A549 (cell line): ENCODE results near the gene VPS52. TPM values are rescaled to one million over a fixed set of nuclear protein-coding genes. Genes with fewer than 3 reads are reported as not detected.

Source experiments
- ATAC-seq, 2 experiments: fragments of 200-7000 bp in 1 of 2; fragments of >200 bp in 1 of 2; cut with Nextera tagmentation in 1 of 2; cut with Tn5 transposase in 1 of 2; 3 replicates each; pipeline versions ENCODE4 v1.8.0 to v1.9.1; 2018 to 2020; ENCODE audit warnings: mild to moderate bottlenecking in 1 of 2, moderate library complexity in 1 of 2
- CTCF ChIA-PET: fragments of 300-600 bp; sonication (Branson Sonifier 250); formaldehyde crosslinking; extraction: SDS; loops from one replicate; lab custom pipeline; 2021; ENCODE audit warnings: antibody characterized with exemption, inconsistent platforms; lab: Yijun Ruan, JAX
- POLR2A ChIA-PET: fragments of 350-600 bp; formaldehyde crosslinking; extraction: SDS; loops from one replicate; lab custom pipeline; 2021; ENCODE audit warnings: antibody characterized with exemption, inconsistent platforms; lab: Yijun Ruan, JAX
- DNase-seq, 2 experiments: peaks; one replicate each; pipeline versions ENCODE4 v3.0.0 to v3.0.0-alpha.2; 2011 to 2016; ENCODE audit warnings: low read depth in 1 of 2, low spot score in 1 of 2
- FAIRE-seq: peaks from 2 replicates; lab custom pipeline; 2011; peaks lifted over from hg19 to GRCh38; lab: Jason Lieb, UNC
- H3K27ac ChIP-seq, 2 experiments: fragments of >200 bp; sonication (Bioruptor Twin); formaldehyde crosslinking; 3 replicates each; pipeline ENCODE4 v1.5.1; 2016 to 2017
- H3K4me1 ChIP-seq: fragments of >200 bp; sonication (Bioruptor Twin); formaldehyde crosslinking; 3 replicates; pipeline ENCODE4 v1.6.1; 2016
- H3K4me2 ChIP-seq: fragments of >200 bp; sonication (Bioruptor Twin); formaldehyde crosslinking; 3 replicates; pipeline ENCODE4 v1.6.1; 2016
- H3K4me3 ChIP-seq: fragments of >200 bp; sonication (Bioruptor Twin); formaldehyde crosslinking; 3 replicates; pipeline ENCODE4 v1.5.1; 2016
- H3K9me3 ChIP-seq: fragments of >200 bp; sonication (Bioruptor Twin); formaldehyde crosslinking; 3 replicates; pipeline ENCODE4 v1.6.1; 2016
- BCL3 ChIP-seq: fragments of >200 bp; sonication (Bioruptor Twin); formaldehyde crosslinking; IDR thresholded peaks from 3 replicates; pipeline ENCODE4 v1.6.1; 2016
- CBX2 ChIP-seq: fragments of 200-600 bp; sonication (generic); IDR thresholded peaks from 2 replicates; pipeline ENCODE4 v1.6.1; 2016; ENCODE audit warnings: low read depth, mild to moderate bottlenecking, borderline replicate concordance
- CBX8 ChIP-seq: fragments of 200-600 bp; sonication (generic); IDR thresholded peaks from 2 replicates; pipeline ENCODE4 v1.6.1; 2016
- CEBPB ChIP-seq, 2 experiments: fragments of >200 bp in 1 of 2; sonication (Bioruptor Twin) in 1 of 2; formaldehyde crosslinking in 1 of 2; IDR thresholded peaks; 2 replicates each; pipeline ENCODE4 v1.6.1; 2012 to 2016
- CHD4 ChIP-seq: fragments of 200-600 bp; sonication (generic); IDR thresholded peaks from 2 replicates; pipeline ENCODE4 v1.6.1; 2016; ENCODE audit warnings: antibody characterized with exemption, mild to moderate bottlenecking, borderline replicate concordance
- EHF ChIP-seq: fragments of 250-450 bp; sonication (Bioruptor Pico); IDR thresholded peaks from 2 replicates; pipeline ENCODE4 v1.5.0; 2020; ENCODE audit warnings: mild to moderate bottlenecking
- EHMT2 ChIP-seq: fragments of 200-600 bp; sonication (generic); IDR thresholded peaks from 2 replicates; pipeline ENCODE4 v1.6.1; 2016; ENCODE audit warnings: antibody characterized with exemption, low read depth, mild to moderate bottlenecking, moderate library complexity
- EP300 ChIP-seq, 2 experiments: fragments of >200 bp; sonication (Bioruptor Twin); formaldehyde crosslinking; IDR thresholded peaks; 2 replicates in 1 of 2; 3 replicates in 1 of 2; pipeline ENCODE4 v1.6.1; 2016 to 2017
- FOSL2 ChIP-seq, 2 experiments: fragments of 450-650 bp in 1 of 2; fragments of >200 bp in 1 of 2; sonication (Bioruptor Twin) in 1 of 2; formaldehyde crosslinking; IDR thresholded peaks; 2 replicates each; pipeline versions ENCODE4 v1.5.0 to v1.6.1; 2016 to 2020; ENCODE audit warnings: mild to moderate bottlenecking in 1 of 2, moderate library complexity in 1 of 2
- GATA3 ChIP-seq: IDR thresholded peaks from 2 replicates; pipeline ENCODE4 v1.6.1; 2012; ENCODE audit warnings: borderline replicate concordance
- HDAC2 ChIP-seq: fragments of 200-600 bp; sonication (generic); IDR thresholded peaks from 2 replicates; pipeline ENCODE4 v1.6.1; 2016
- HEYL ChIP-seq: fragments of 250-450 bp; sonication (Bioruptor Pico); IDR thresholded peaks from 2 replicates; pipeline ENCODE4 v1.8.0; 2021; ENCODE audit warnings: mild to moderate bottlenecking, moderate library complexity
- HOXB13 ChIP-seq: fragments of 250-450 bp; sonication (Bioruptor Pico); IDR thresholded peaks from 2 replicates; pipeline ENCODE4 v1.5.0; 2020; ENCODE audit warnings: low read depth, mild to moderate bottlenecking, moderate library complexity
- JUNB ChIP-seq: fragments of >200 bp; sonication (Bioruptor Twin); formaldehyde crosslinking; IDR thresholded peaks from 2 replicates; pipeline ENCODE4 v1.6.1; 2016
- KDM5A ChIP-seq: fragments of 200-600 bp; sonication (generic); IDR thresholded peaks from 2 replicates; pipeline ENCODE4 v1.6.1; 2016; ENCODE audit warnings: antibody characterized with exemption, mild to moderate bottlenecking
- MAZ ChIP-seq: fragments of 150-350 bp; IDR thresholded peaks from 2 replicates; pipeline ENCODE4 v1.6.1; 2014; ENCODE audit warnings: antibody characterized with exemption, low read depth, low read length, borderline replicate concordance
- PHF8 ChIP-seq: fragments of 200-600 bp; sonication (generic); IDR thresholded peaks from 2 replicates; pipeline ENCODE4 v1.6.1; 2016; ENCODE audit warnings: low read depth, mild to moderate bottlenecking, antibody characterized with exemption, moderate library complexity, borderline replicate concordance
- RNF2 ChIP-seq: fragments of 200-600 bp; sonication (generic); IDR thresholded peaks from 2 replicates; pipeline ENCODE4 v1.6.1; 2016; ENCODE audit warnings: low read depth, mild to moderate bottlenecking, antibody characterized with exemption, moderate library complexity, borderline replicate concordance
- TP53 ChIP-seq: fragments of 250-450 bp; sonication (Bioruptor Pico); IDR thresholded peaks from 2 replicates; pipeline ENCODE4 v1.5.0; 2021; ENCODE audit warnings: mild to moderate bottlenecking, moderate library complexity
- ZSCAN20 ChIP-seq: fragments of 250-450 bp; sonication (Bioruptor Pico); IDR thresholded peaks from 2 replicates; pipeline ENCODE4 v1.8.0; 2022; ENCODE audit warnings: mild to moderate bottlenecking, moderate library complexity
- WGBS: methylation state at CpG from one replicate; pipeline ENCODE4 v1.1.6; 2017; ENCODE audit errors: missing lambda C conversion rate; 5-methylcytosine and 5-hydroxymethylcytosine counted together
- polyA plus RNA-seq, 4 experiments: library from polyadenylated mRNA; depleted of rRNA in 3 of 4; stranded (reverse); fragments of >200 nt; fragmentation: RNase III in 1 of 4; extraction: RNeasy Plus Mini Kit Qiagen cat#74134 plus additional on column Dnase treatment in 1 of 4; gene quantifications; 2 replicates in 3 of 4; 3 replicates in 1 of 4; pipeline ENCODE4 v1.2.3, GENCODE V29; 2011 to 2017
- TF ChIP-seq, protein P1 (sequence below): fragments of 450-650 bp; IDR thresholded peaks from 2 replicates; pipeline ENCODE4 v1.6.1; 2014; ENCODE audit warnings: antibody characterized with exemption
- TF ChIP-seq, protein P2 (sequence below): IDR thresholded peaks from 2 replicates; pipeline ENCODE4 v1.6.1; 2012; ENCODE audit warnings: low read depth, borderline replicate concordance

The VPS52 gene
- polyA plus RNA-seq, 2 of the 4 experiments (the other 2 are of a cell fraction) = 22.8 to 38.9 TPM

DNA sequence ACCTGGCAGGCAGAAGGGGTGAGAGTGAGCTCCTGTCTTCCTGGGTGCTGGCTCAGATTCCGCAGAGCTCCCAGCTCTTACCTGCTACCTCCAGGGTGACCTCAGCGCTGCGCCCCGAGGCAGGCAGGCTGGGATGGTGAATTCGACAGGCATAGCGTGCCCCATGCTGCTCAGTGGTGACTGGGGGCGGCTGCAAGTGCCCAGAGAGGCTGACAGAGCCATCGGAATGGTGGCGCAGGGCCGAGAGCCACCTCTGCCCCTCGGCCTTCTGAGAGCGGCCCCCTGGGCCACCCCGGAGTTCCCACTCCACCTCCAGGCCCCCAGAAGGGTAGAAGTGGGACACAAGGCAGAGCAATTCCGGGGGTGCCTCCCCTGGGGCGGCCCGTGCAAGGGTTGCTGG is 32.5 kb upstream of the VPS52 start:
- Histone ChIP-seq H3K4me2 (no peak overlapping the region), H3K4me3 (no peak overlapping the region), H3K4me1 (no peaks in the 10 kb centered on the region), H3K9me3 (no peaks in the 10 kb centered on the region), H3K27ac (no peak overlapping the region)
- no peak for ATAC-seq
- no peak for FAIRE-seq
- no peak for DNase-seq
- ChIA-PET CTCF (no interaction called here), POLR2A (no interaction called here)
- WGBS = 93% methylated on average over 6 of the region's 16 CpGs
- TF ChIP-seq TP53 (CRISPR knock-in tag) (no peak), KDM5A (no peak), CHD4 (no peak), EHF (CRISPR knock-in tag) (no peak)

DNA sequence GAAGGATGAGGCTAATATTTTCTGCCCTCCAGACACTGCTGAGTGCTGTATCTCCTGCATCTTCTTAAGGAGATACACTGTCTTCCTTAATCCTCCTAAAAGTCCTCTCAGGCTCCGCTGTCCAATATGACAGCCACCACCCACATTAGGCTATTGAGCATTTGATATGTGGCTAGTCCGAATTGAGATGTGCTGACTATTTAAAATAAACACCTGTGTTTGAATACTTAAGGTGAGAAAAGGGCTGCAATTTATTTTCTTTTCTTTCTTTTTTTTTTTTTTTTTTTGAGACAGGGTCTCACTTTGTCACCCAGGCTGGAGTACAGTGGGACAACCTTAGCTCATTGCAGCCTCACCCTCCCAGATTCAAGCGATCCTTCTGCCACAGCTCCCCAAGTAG is 30.2 kb upstream of the VPS52 start:
- Histone ChIP-seq H3K4me1 (peaks cover 4% of the 10 kb centered on the region; the same call in 1 of the 3 replicates), H3K27ac (no peak overlapping the region), H3K9me3 (no peaks in the 10 kb centered on the region), H3K4me3 (no peak overlapping the region), H3K4me2 (no peak overlapping the region)
- ATAC-seq (no peak), DNase-seq (no peak), FAIRE-seq (no peak)
- ChIA-PET POLR2A (no interaction called here), CTCF (interaction anchor here (0.6 to 3.8 kb wide), 4 partner anchors 9 to 376 kb away, joined by 3 to 40 read pairs (median 4); partner anchors contain the start of gene TAPBP)
- TF ChIP-seq RNF2 (no peak), BCL3 (no peak), FOSL2 (IDR thresholded peaks at IDR 0.05) (no peak), FOSL2 (CRISPR knock-in tag; IDR thresholded peaks at IDR 0.05) (no peak), HDAC2 (no peak), CEBPB (IDR thresholded peaks at IDR 0.05) (no peak), GATA3 (no peak), EHMT2 (no peak), CBX2 (no peak), MAZ (no peak), HOXB13 (CRISPR knock-in tag) (no peak), JUNB (no peak), PHF8 (no peak), HEYL (no peak), ZSCAN20 (no peak), CBX8 (no peak), TP53 (CRISPR knock-in tag) (no peak), EP300 (IDR thresholded peaks at IDR 0.05) (no peak)
- TF ChIP-seq, protein P1, sequence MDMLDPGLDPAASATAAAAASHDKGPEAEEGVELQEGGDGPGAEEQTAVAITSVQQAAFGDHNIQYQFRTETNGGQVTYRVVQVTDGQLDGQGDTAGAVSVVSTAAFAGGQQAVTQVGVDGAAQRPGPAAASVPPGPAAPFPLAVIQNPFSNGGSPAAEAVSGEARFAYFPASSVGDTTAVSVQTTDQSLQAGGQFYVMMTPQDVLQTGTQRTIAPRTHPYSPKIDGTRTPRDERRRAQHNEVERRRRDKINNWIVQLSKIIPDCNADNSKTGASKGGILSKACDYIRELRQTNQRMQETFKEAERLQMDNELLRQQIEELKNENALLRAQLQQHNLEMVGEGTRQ = no peak
- TF ChIP-seq, protein P2, sequence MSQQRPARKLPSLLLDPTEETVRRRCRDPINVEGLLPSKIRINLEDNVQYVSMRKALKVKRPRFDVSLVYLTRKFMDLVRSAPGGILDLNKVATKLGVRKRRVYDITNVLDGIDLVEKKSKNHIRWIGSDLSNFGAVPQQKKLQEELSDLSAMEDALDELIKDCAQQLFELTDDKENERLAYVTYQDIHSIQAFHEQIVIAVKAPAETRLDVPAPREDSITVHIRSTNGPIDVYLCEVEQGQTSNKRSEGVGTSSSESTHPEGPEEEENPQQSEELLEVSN = no peak
- WGBS = 97% methylated on average over 3 of the region's 3 CpGs
